HG02852 (cell line): ENCODE data around the gene P4HTM.

ENCODE experiments used
- ATAC-seq: cut with Tn5 transposase; IDR thresholded peaks from one replicate; pipeline ENCODE4 v1.9.1; 2021; ENCODE audit warnings: mild to moderate bottlenecking, moderate library complexity; ENCODE audit not compliant: unreplicated experiment

The P4HTM gene

GRCh38 chr3:49022688-49023171 is 32.7 kb downstream of the P4HTM start:
- no peak for ATAC-seq

DNA sequence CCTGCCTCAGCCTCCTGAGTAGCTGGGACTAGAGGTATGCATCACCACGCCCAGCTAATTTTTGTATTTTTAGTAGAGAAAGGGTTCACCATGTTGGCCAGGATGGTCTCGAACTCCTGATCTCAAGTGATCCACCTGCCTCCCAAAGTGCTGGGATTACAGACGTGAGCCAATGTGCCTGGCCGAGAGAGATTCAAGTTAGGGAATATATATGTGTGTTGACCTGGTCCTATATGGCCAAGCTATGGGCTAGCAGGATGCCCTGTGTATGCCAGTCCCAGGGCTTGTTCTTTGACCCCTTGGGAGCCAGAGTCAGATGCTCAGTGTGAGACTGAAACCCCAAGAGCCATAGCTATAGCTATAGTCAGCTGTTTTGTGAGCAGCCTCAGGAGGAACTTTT is 33.7 kb downstream of the P4HTM start:
- no peak for ATAC-seq

DNA sequence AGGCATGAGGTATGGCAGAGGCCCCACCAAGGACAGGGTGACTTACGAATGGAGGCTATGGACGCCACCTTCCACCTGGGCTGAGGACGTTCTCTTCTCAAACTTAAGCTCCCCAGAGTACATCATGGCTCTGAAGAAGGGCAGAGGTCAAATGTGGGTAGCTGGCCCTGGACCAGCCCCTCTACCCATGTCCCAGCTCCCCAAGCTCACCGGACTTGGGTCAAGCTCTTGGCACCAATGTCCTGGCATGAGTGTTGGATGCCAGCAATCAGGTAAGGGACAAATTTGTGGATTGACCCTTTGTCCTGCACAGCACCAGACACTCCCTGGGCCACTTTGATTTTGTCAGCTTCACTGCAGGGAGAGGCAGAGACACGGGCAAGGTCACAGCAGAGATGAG is 34.4 kb downstream of the P4HTM start:
- no peak for ATAC-seq

GRCh38 chr3:49025005-49025792 is 35.2 kb downstream of the P4HTM start:
- no peak for ATAC-seq

DNA sequence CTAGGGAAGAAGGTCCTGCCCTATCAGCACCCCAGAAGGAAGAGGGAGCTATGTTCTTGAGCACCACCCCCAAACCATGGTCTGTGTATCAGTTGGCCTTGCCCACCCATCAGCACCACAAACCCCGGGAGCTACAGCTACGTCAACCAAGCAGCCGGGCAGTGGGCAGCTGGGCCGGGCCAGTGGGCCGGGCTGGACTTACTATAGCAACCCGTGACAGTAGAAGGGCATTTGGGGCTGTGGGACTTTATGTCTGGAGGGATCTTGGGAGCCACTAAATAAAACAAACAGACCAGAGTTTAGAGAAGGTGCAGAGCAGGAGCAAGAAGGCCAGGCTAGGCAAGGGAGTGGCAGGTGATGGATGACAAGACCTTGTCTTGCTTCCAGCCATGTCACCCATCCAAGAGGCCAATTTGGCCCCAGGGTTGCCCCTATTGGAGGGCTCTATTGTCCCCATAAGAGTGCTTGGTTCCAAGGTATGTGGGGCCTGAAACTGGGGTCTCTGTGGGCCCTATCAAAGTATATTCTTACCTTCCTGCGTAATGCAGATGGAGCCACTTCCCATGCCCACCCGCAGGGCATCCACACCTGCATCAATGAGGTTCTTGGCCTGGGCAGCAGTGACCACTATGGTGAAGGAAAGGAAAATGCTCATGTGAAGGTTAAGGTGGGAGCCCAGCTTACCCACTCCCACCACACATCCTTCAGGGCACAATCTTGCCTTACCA is 35.9 kb downstream of the P4HTM start:
- no peak for ATAC-seq

GRCh38 chr3:49026536-49026935 is 36.5 kb downstream of the P4HTM start:
- no peak for ATAC-seq

DNA sequence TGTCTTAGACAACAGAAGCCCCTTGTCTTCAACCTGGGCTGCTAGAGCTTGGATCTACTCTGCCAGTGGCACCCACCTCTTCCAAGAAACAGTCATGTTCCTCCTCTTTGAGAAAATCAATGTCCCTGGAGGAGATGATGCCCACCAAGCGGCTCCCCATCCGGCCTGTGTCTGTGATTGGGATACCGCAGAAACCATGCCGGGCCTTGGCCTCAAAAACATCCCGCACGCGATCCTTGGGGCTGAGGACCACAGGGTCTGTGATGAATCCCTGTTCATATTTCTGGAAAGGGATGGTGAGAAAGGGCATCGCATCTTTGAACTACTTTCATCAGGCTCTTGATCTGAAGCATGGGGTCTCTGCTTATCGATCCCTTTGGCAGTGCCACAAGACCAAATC is 37.6 kb downstream of the P4HTM start:
- no peak for ATAC-seq

DNA sequence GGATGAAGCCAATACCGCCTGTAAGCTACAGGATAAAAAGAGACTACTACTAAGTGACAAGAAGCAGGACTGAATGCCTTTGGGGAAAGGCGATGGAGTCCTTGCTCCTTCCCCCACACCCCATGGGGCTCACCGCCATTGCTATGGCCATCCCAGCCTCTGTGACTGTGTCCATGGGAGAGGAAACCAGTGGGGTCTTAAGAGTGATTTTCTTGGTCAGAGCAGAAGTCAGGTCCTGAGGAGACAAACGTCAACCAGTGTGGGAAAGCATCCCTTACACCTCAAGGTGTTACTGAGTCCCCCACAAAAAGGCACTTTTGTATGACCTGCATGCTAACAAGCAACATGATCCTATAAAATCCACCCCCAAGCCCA is 38.2 kb downstream of the P4HTM start:
- no peak for ATAC-seq

DNA sequence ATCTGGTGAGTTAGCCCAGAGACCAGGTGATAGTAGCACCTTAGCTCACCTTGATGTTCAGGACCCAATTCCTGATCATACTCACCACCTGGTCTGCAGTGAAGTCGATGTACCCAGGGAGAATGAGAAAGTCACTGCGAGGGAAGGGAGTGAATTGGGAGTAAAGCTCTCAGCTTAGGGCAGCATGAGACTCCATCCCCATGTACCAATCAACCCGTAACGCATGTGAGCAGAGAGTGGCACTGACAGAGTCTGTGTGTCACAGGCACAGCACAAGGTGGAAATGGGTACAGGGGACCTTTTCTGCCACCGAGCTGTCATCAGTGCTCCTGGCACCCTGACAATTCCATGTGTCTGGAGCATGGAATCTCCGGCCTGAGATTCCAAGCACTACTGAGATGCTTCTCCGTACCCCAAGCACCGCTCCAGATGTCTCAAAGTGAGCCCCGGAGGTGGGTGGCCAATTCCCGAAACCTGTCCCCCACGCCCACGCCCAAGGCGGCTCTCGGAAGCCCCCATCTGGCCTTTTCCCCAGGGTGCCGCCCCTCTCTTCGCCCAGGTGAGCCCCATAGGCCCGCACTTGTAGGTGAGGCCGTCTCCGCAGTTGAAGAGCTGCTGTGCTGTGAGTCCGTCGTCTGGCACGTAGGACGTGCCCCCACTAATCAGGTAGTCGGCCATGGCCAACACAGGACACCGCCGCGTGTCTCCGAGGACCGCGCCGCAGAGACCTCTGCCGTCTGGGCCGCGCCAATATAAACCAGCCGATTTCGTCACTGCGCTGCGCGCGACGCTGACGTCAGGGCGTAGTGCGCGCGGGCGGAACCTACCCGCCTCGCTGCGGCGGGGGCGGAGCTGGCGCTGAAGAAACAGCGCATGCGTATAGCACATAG is 38.9 kb downstream of the P4HTM start, which contains the start of gene IMPDH2:
TSS of gene IMPDH2 (minus strand) at position 726 of the 890 bp plus-strand sequence. CDS start at position 678, 48 bp downstream.
- peak; percentile 83 for ATAC-seq

DNA sequence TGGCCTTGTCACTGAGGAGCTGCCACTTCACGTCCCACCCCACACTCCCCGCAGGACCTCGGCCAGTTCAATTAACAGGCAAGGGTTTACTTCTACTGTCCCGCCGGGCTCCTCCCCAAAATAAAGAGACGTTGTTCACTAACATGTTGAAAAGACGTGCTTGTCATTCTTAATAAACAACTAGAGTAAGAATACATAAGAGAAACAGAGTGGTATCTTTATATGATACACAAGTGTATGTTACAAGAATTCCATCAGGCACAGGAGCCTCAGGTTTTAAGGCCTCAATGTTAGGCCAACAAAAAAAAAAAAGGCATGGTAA is 39.5 kb downstream of the P4HTM start:
- no peak for ATAC-seq

DNA sequence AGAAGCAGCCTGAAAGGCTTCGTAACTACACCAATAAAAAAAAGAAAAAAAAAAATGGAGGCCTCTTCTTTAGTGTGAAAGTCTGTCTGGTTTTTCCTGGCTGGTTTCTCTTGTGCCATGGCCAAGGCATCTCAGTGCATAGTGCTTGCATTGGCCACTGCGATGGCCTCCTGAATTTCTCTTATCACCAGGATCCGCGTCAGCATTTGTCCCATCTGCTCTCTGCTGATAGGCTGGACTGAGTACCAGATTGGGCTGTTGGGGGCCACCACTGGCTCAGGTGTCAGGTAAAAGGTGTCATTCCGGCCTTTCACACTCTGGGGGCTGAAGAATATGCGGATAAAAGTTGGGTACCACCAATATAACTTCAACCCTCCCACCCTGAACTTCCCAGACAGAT is 40.3 kb downstream of the P4HTM start:
- ATAC-seq = no peak

GRCh38 chr3:49032646-49033304 is 42.7 kb downstream of the P4HTM start:
- ATAC-seq = no peak

GRCh38 chr3:49034650-49035049 is 44.6 kb downstream of the P4HTM start:
- no peak for ATAC-seq

- no peak for ATAC-seq
These were observed 45.2 kb downstream of the P4HTM start for GRCh38 chr3:49035281-49035680.

- no peak for ATAC-seq
These were observed 63.5 kb downstream of the P4HTM start for GRCh38 chr3:49053543-49053942.

DNA sequence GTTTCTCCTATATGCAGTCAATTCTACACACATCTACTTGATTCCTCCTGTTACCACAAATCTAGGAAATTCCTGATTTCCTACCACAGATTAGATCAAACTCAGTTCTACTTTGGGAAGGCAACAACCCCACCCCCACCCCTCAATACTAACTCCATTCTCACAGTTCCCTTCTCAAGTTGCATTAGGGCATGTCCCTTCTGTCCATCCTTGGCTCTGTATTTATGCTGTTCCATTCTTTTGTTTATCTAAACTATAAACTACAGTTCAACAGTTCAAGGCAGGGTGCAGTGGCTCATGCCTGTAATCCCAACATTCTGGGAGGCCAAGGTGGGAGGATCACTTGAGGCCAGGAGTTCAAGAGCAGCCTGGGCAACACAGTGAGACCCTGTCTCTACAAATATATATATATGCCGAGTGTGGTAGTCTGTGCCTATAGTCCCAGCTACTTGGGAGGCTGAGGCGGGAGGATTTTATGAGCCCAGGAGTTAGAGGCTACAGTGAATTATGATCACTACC is 64.4 kb downstream of the P4HTM start:
- ATAC-seq = no peak
